K562 (cell line): ENCODE measurements around the gene AP5Z1. TPM values are rescaled to one million over a fixed set of nuclear protein-coding genes. Genes with fewer than 3 reads are reported as not detected.

Source experiments
- ATF3 ChIP-seq, 2 experiments: fragments of 450-650 bp in 1 of 2; sonication (generic) in 1 of 2; formaldehyde crosslinking in 1 of 2; IDR thresholded peaks in 1 of 2; conservative IDR thresholded peaks in 1 of 2; 2 replicates each; pipeline versions ENCODE4 v1.6.1 to v1.8.1; 2016 to 2023; ENCODE audit warnings: mild to moderate bottlenecking in 2 of 2, moderate library complexity in 2 of 2, inconsistent platforms in 1 of 2, missing genetic modification reagents in 1 of 2
- EGR1 ChIP-seq: fragments of 450-650 bp; conservative IDR thresholded peaks from 2 replicates; pipeline ENCODE4 v1.6.1; 2017; ENCODE audit warnings: mild to moderate bottlenecking
- ETV1 ChIP-seq: fragments of 450-650 bp; conservative IDR thresholded peaks from 2 replicates; pipeline ENCODE4 v1.6.1; 2016; ENCODE audit warnings: missing genetic modification characterization, control low read depth, low read depth, missing compliant biosample characterization
- ETV5 ChIP-seq: sonication (generic); formaldehyde crosslinking; IDR thresholded peaks from 2 replicates; pipeline ENCODE4 v1.4.0; 2020; ENCODE audit warnings: low read depth, mild to moderate bottlenecking, missing genetic modification reagents
- HDAC1 ChIP-seq, 2 experiments: fragments of 450-650 bp; IDR thresholded peaks; 2 replicates each; pipeline ENCODE4 v1.6.1; 2016 to 2017; ENCODE audit warnings: inconsistent platforms in 1 of 2, mild to moderate bottlenecking in 1 of 2, moderate library complexity in 1 of 2
- IFI16 ChIP-seq: fragments of 250-450 bp; sonication (Bioruptor Pico); IDR thresholded peaks from 2 replicates; pipeline ENCODE4 v2.1.2; 2022; ENCODE audit warnings: mild to moderate bottlenecking, inconsistent platforms
- MAFG ChIP-seq: fragments of 450-650 bp; conservative IDR thresholded peaks from 2 replicates; pipeline ENCODE4 v1.6.1; 2016; ENCODE audit warnings: missing genetic modification characterization, missing compliant biosample characterization
- MEF2D ChIP-seq: conservative IDR thresholded peaks from 2 replicates; pipeline ENCODE4 v1.6.1; 2016; ENCODE audit warnings: low read depth, missing genetic modification characterization, missing compliant biosample characterization
- NFE2L1 ChIP-seq: fragments of 450-650 bp; IDR thresholded peaks from 2 replicates; pipeline ENCODE4 v1.6.1; 2016; ENCODE audit warnings: missing genetic modification characterization, low read depth, mild to moderate bottlenecking, missing compliant biosample characterization, moderate library complexity, borderline replicate concordance
- NR1H2 ChIP-seq: sonication (generic); formaldehyde crosslinking; IDR thresholded peaks from 2 replicates; pipeline ENCODE4 v1.4.0; 2020; ENCODE audit warnings: mild to moderate bottlenecking, missing genetic modification reagents
- POLR2B ChIP-seq: fragments of 450-650 bp; IDR thresholded peaks from 2 replicates; pipeline ENCODE4 v1.6.1; 2018; ENCODE audit warnings: low read depth; ENCODE audit not compliant: partially characterized antibody
- RBFOX2 ChIP-seq: fragments of 200-400 bp; formaldehyde crosslinking; IDR thresholded peaks from 2 replicates; pipeline ENCODE4 v1.6.1; 2017; ENCODE audit warnings: low read depth, mild to moderate bottlenecking, low read length, moderate library complexity
- SLC30A9 ChIP-seq: fragments of 250-450 bp; sonication (Bioruptor Pico); IDR thresholded peaks from 2 replicates; pipeline ENCODE4 v1.8.0; 2022; ENCODE audit warnings: mild to moderate bottlenecking, moderate library complexity
- SMARCC2 ChIP-seq: fragments of 450-650 bp; IDR thresholded peaks from 2 replicates; pipeline ENCODE4 v1.6.1; 2017; ENCODE audit warnings: antibody characterized with exemption, moderate library complexity, mild to moderate bottlenecking, low read depth
- TAL1 ChIP-seq: fragments of 450-650 bp; IDR thresholded peaks from 2 replicates; pipeline ENCODE4 v1.6.1; 2016; ENCODE audit warnings: mild to moderate bottlenecking
- ZBTB7A ChIP-seq: IDR thresholded peaks from 2 replicates; pipeline ENCODE4 v1.6.1; 2011; ENCODE audit warnings: low read depth, mild to moderate bottlenecking, low read length, moderate library complexity, borderline replicate concordance; ENCODE audit not compliant: control insufficient read depth
- ZNF318 ChIP-seq, 2 experiments: fragments of 450-650 bp; IDR thresholded peaks; 2 replicates each; pipeline ENCODE4 v1.6.1; 2016; ENCODE audit warnings: mild to moderate bottlenecking in 2 of 2, borderline replicate concordance in 1 of 2, low read depth in 1 of 2, moderate library complexity in 1 of 2
- polyA plus RNA-seq, 8 experiments: library from polyadenylated mRNA; depleted of rRNA in 4 of 8; stranded (reverse) in 5 of 8; unstranded in 3 of 8; fragments of >200 nt; fragmentation: Nextera tagmentation in 2 of 8; fragmentation: Illumina TruSeq in 1 of 8; extraction: Ambion mirVana in 2 of 8; extraction: Trizol in 1 of 8; gene quantifications; 2 replicates each; pipeline versions ENCODE4 v1.2.1 to v1.2.3, GENCODE V29; 2011 to 2014; ENCODE audit warnings: inconsistent platforms in 1 of 8, missing spikeins in 1 of 8
- total RNA-seq, 7 experiments: library from RNA; depleted of rRNA in 6 of 7; stranded (reverse); fragments of >200 nt in 6 of 7; fragmentation: Illumina TruSeq in 2 of 7; extraction: Trizol in 2 of 7; gene quantifications; 2 replicates each; pipeline versions ENCODE4 v1.2.1 to v1.2.3, GENCODE V29; 2011 to 2021; ENCODE audit warnings: low replicate concordance in 1 of 7

The AP5Z1 gene
- total and polyA plus RNA-seq, 9 of the 15 experiments (the other 6 are each of a cell fraction or from before 2014, with no cell fraction given) = 0.06 to 31.1 (median 6.4) TPM

- peak; percentile 64 for TF ChIP-seq ETV1 (tag)
- TF ChIP-seq ATF3 (IDR thresholded peaks at IDR 0.05) = peak; percentile 66
- TF ChIP-seq ATF3 (CRISPR knock-in tag; conservative IDR thresholded peaks at IDR 0.05) = 0 out of 2 replicates have a peak, but pooled peaks have one; percentile 26
- peak; percentile 93 for TF ChIP-seq ZBTB7A
- peak in 1 of 2 experiments; percentile 71; a peak in 1 of 4 replicates for TF ChIP-seq ZNF318 (IDR thresholded peaks at IDR 0.05; ENCODE audit: borderline replicate concordance in 1 of 2, low read depth in 1 of 2)
- no peak for TF ChIP-seq IFI16 (CRISPR knock-in tag)
- TF ChIP-seq NR1H2 (CRISPR knock-in tag) = no peak
- TF ChIP-seq SLC30A9 (CRISPR knock-in tag) = no peak
- peak; percentile 88 for TF ChIP-seq MAFG (tag)
- peak; percentile 78 for TF ChIP-seq SMARCC2
- peak; percentile 66 for TF ChIP-seq EGR1
- TF ChIP-seq TAL1 = peak; percentile 73
- peak; percentile 68 for TF ChIP-seq RBFOX2
- peak in 1 of 2 experiments; percentile 46; a peak in 2 of 4 replicates for TF ChIP-seq HDAC1 (IDR thresholded peaks at IDR 0.05)
- no peak for TF ChIP-seq POLR2B
- peak; percentile 61; the same call in 1 of the 2 replicates for TF ChIP-seq NFE2L1 (tag)
- peak; percentile 41; the same call in 1 of the 2 replicates for TF ChIP-seq ETV5 (CRISPR knock-in tag)
- TF ChIP-seq MEF2D (tag) = no peak
Measured at GRCh38 chr7:4738711-4739527, 36.5 kb upstream of the AP5Z1 start (continued).
